A549 (cell line): ENCODE data around the gene SELENOV.

Experiments used
- HOXB13 ChIP-seq: fragments of 250-450 bp; sonication (Bioruptor Pico); IDR thresholded peaks from 2 replicates; pipeline ENCODE4 v1.5.0; 2020; ENCODE audit warnings: low read depth, mild to moderate bottlenecking, moderate library complexity
- POLR2A ChIP-seq: IDR thresholded peaks from 2 replicates; pipeline ENCODE4 v1.6.1; 2012; ENCODE audit warnings: mild to moderate bottlenecking, low read length
- ZC3H11A ChIP-seq: fragments of 450-650 bp; IDR thresholded peaks from 2 replicates; pipeline ENCODE4 v1.6.1; 2014; ENCODE audit warnings: antibody characterized with exemption, mild to moderate bottlenecking

GRCh38 chr19:39471756-39472536 is 43.0 kb upstream of the SELENOV start:
- TF ChIP-seq POLR2A, result no peak
- TF ChIP-seq HOXB13 (CRISPR knock-in tag), result no peak
- no peak for TF ChIP-seq ZC3H11A
